ENCODE data around the gene TIAM2.

The TIAM2 gene

DNA sequence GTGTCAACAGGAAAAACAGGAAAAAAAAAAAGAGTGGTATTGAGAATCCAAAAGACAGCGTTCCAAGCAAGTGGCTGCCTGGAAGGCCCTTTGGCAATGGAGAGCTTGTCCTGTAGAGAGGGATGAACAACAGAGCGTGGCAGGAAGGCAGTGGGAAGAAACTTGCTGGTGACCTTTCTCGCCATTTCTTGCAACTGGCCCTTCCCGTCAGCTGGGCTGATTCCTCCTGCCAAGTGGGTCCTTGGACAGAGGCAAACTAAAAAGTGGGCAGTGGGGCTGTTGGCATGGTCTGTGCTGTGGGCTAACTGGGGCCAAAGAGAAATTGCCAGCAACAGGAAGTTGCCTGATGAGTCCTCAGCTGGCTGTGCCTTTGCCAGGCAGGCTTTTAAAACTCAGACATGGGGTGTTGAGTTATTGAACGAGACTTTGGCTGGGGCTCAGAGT is 224.8 kb downstream of the TIAM2 start:
- in situ Hi-C loops (cut with HindIII; ENCODE audit: low sequenced_read_pairs) = no loop called here
- DNase-seq (ENCODE audit: low read depth, low spot score) = peak; percentile 13
- H3K4me3 ChIP-seq (ENCODE audit: low read depth, low read length) = no peak overlapping the region
- TF ChIP-seq, protein P1, sequence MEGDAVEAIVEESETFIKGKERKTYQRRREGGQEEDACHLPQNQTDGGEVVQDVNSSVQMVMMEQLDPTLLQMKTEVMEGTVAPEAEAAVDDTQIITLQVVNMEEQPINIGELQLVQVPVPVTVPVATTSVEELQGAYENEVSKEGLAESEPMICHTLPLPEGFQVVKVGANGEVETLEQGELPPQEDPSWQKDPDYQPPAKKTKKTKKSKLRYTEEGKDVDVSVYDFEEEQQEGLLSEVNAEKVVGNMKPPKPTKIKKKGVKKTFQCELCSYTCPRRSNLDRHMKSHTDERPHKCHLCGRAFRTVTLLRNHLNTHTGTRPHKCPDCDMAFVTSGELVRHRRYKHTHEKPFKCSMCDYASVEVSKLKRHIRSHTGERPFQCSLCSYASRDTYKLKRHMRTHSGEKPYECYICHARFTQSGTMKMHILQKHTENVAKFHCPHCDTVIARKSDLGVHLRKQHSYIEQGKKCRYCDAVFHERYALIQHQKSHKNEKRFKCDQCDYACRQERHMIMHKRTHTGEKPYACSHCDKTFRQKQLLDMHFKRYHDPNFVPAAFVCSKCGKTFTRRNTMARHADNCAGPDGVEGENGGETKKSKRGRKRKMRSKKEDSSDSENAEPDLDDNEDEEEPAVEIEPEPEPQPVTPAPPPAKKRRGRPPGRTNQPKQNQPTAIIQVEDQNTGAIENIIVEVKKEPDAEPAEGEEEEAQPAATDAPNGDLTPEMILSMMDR (IDR thresholded peaks at IDR 0.05; ENCODE audit: low read depth, low read length) = no peak

GRCh38 chr6:155221086-155221485 is 226.0 kb downstream of the TIAM2 start:
- DNase-seq (ENCODE audit: low read depth, low spot score) = no peak
- H3K4me3 ChIP-seq (ENCODE audit: low read depth, low read length) = no peak overlapping the region
- in situ Hi-C loops (cut with HindIII; ENCODE audit: low sequenced_read_pairs) = no loop called here
- TF ChIP-seq, protein P1 (IDR thresholded peaks at IDR 0.05; ENCODE audit: low read depth, low read length) = no peak

GRCh38 chr6:155222506-155222905 is 227.4 kb downstream of the TIAM2 start:
- H3K4me3 ChIP-seq (ENCODE audit: low read depth, low read length) = no peak overlapping the region
- in situ Hi-C loops (cut with HindIII; ENCODE audit: low sequenced_read_pairs) = no loop called here
- TF ChIP-seq, protein P1 (IDR thresholded peaks at IDR 0.05; ENCODE audit: low read depth, low read length) = no peak
- no peak for DNase-seq (ENCODE audit: low read depth, low spot score)

DNA sequence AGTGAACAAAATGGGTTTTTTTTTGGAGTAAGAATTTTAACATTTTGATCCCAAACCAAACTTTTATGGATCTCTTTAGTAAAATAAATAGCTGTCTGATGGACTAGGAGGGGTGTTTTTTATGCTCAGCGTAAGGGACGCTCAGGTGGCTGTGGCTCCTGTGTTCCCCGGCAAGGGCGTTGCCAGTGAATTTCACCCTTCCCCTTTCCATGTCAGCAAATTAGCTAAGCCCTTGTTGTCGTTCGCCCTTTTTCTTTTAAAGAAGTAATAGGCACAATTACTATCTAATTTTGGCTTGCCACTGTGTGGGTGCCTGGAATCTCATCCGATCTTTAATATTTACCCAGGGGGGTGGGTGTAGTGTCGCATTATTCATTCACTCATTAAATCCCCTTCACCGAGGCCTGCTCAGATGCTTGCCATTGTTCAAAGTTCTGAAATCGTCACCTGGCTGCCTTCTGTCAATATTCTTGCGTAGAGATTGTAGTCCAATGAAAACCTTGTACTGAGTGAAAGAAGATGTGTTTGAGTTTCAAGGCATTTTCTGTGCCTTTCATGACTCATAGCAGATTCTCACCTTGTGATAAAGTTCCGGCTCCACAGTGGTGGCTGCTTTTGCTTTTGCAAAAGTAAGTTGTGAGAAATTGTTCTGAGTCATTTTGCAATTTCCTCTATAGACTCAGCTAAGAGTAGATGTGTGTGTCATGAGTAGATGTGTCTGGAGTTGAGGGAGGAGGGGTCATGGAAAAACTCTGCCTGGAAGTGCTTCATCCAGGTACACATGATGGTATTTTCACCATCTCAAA is 228.7 kb downstream of the TIAM2 start:
- DNase-seq (ENCODE audit: low read depth, low spot score) = peak; percentile 93
- TF ChIP-seq, protein P1 (IDR thresholded peaks at IDR 0.05; ENCODE audit: low read depth, low read length) = no peak
- in situ Hi-C loops (cut with HindIII; ENCODE audit: low sequenced_read_pairs) = no loop called here
- H3K4me3 ChIP-seq (ENCODE audit: low read depth, low read length) = no peak overlapping the region

DNA sequence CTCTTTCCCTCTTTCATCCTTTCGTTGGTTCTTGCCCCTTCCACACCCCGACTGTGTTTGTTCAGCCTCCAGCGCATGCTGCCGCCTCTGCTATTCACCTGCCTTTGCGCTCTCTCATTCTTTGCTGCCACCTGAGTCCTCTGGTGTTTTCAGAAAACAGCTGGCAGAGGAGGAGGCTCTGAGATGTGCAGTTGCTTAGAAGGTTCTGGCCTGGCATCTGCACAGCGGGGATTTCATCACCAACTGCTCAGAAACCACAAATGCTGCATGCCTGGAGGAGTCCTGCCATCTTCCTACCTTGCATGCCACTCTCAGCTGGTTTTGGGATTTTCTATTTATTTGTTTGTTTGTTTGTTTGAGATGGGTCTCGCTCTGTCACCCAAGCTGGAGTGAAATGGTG is 229.5 kb downstream of the TIAM2 start:
- in situ Hi-C loops (cut with HindIII; ENCODE audit: low sequenced_read_pairs) = no loop called here

DNA sequence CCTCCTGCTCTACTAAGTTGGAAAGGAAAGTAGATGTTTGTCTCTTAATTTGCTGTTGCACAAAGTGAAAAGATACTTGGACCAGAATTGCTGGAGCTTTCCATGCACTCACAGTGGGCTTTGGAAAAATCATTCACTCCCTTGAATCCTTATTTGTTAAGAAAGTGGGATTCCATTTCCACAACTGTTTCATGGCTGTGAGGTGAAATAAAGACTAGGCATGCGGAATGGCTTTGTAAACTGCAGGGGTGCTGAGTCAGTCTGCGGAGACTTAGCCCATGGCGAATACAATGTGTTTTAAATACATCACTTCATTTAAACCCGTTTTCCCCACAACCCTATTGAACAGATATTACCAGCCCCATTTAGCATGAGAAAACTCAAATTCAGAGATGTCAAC is 231.9 kb downstream of the TIAM2 start:
- TF ChIP-seq, protein P1 (IDR thresholded peaks at IDR 0.05; ENCODE audit: low read depth, low read length) = no peak
- in situ Hi-C loops (cut with HindIII; ENCODE audit: low sequenced_read_pairs) = no loop called here
- H3K4me3 ChIP-seq (ENCODE audit: low read depth, low read length) = no peak overlapping the region
- DNase-seq (ENCODE audit: low read depth, low spot score) = peak; percentile 52

More for the DNA sequence above, 229.5 kb downstream of the TIAM2 start:
- TF ChIP-seq, protein P1 (IDR thresholded peaks at IDR 0.05; ENCODE audit: low read depth, low read length) = no peak
- H3K4me3 ChIP-seq (ENCODE audit: low read depth, low read length) = no peak overlapping the region
- DNase-seq (ENCODE audit: low read depth, low spot score) = no peak
